Measurements from ENCODE around the gene TBC1D22B. TPM values are rescaled to one million over a fixed set of nuclear protein-coding genes. Genes with fewer than 3 reads are reported as not detected.

TBC1D22B gene
- total RNA-seq, 1 donor from 2014 or later, result 9.7 TPM

DNA sequence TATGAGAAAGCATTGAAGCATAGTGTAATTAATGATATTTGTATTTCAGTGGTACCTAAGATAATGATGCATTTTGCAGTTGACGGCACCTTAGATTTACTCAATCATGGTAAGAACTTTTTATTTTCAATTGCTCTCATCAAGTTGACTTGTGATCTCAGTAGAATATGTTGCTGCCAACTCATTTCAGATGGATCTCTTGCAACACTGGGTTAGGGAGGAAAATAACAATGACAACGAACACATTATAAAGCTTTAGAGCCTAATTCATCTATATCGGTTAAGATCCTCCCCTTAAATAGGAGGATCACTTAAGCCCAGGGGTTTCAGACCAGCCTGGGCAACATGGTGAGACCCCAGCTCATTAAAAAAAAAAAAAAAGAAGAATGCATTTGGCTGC, 18.0 kb upstream of the TBC1D22B start:
- peak in 1 of 2 donors; percentile 12 for DNase-seq (ENCODE audit: low read depth in 2 of 2)

- DNase-seq (ENCODE audit: low read depth in 2 of 2), result peak; percentile 87 to 99
Measured at GRCh38 chr6:37239950-37240713, 17.4 kb upstream of the TBC1D22B start.

DNA sequence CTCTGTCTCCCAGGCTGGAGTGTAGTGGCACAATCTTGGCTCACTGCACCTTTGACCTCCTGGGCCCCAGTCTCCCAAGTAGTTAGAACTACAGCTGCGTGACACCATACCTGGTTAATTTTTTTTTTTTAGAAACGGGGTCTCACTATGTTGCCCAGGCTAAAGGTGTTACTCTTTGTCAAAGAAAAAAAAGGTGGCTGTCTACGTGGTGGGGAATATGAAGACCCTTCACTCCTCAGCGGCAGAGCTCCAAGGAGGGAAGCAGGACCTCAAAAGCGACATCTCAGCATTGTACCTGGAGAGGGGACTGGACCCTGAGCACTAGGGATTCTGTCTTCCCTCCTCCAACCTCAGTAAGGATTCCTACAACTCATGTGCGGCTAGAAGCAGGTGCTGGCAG, 16.4 kb upstream of the TBC1D22B start:
- DNase-seq (ENCODE audit: low read depth in 2 of 2), result no peak

DNA sequence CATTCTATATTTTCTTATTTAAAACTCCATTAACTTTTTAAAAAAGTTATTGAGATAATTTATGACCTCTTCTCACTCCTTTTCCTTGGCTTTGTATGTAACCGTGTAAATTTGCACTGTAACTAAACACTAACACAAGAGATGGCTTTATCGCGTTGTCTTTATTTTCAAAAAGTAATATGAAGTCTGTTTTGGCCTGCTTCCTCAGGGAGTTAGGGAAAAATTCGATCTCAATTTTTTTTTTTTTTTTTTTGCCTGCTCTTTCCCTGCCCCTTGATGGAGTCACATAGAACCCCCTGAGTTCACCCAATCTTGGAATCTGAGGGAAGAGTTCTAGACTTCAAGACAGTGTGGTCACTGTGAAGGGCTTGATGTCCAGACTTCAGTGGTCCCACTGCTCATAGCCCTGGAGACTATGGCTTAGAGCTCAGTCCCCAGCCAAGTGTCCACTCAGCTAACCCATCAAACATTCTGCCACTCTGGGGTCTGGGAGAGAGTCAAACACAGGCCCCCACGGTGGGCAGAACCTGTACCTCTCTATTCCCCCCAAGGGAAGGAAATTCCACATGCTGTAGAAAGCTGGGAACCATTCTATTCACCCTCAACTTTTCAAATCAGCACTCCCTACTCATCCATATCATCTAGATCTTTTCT, 15.7 kb upstream of the TBC1D22B start:
- DNase-seq (ENCODE audit: low read depth in 2 of 2), result no peak

GRCh38 chr6:37242429-37243052, 15.0 kb upstream of the TBC1D22B start:
- peak; percentile 87 to 98 for DNase-seq (ENCODE audit: low read depth in 2 of 2)

DNA sequence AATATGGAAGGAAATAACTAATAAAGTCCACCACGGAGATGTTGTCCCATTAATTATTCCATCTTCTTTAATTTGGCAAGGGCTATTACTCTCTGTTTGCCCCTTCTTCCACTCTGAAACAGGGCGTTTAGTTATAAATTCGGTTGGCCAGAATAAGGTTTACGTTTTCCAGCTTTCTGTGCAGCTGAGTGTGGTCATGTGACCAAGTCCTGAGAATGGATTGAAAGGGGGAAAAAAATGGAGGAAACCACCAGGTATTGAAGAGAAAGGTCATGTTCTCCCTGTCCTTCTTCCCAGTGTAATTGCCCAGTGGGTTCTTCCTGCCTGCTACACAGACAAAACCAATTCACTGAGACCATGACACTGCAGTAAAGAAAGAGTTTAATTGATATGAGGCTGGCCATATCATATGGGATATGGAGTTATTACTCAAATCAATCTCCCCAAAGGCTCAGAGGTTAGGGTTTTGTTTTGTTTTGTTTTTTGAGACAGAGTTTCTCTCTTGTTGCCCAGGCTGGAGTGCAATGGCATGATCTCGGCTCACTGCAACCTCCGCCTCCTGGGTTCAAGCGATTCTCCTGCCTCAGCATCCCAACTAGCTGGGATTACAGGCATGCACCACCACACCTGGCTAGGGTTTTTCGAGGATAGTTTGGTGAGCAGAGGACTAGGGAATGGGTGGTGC, 14.3 kb upstream of the TBC1D22B start:
- DNase-seq (ENCODE audit: low read depth in 2 of 2), result no peak

DNA sequence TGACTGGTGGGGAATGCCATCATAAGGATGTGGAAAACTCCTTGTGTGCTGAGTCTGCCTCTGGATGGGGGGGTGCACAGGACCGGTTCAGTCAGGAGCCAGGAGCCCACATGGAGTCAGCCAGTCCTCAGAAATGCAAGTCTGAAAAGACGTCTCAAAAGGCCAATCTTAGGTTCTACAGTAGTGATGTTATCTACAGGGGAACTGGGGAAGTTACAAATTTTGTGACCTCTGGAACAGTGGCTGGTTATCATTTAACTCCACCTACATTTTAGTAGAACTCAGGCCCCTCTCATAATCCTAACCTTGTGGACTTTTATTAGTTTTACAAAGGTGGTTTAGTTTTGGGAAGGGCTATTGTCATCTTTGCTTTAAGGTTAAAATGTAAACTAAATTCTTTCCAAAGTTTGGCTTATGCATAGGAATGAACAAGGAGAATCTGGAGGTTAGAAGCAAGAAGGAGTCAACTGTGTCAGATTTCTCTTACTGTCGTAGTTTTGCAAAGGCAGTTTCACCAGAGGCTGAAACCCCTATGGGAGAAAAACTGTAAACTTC, 13.7 kb upstream of the TBC1D22B start:
- no peak for DNase-seq (ENCODE audit: low read depth in 2 of 2)

DNA sequence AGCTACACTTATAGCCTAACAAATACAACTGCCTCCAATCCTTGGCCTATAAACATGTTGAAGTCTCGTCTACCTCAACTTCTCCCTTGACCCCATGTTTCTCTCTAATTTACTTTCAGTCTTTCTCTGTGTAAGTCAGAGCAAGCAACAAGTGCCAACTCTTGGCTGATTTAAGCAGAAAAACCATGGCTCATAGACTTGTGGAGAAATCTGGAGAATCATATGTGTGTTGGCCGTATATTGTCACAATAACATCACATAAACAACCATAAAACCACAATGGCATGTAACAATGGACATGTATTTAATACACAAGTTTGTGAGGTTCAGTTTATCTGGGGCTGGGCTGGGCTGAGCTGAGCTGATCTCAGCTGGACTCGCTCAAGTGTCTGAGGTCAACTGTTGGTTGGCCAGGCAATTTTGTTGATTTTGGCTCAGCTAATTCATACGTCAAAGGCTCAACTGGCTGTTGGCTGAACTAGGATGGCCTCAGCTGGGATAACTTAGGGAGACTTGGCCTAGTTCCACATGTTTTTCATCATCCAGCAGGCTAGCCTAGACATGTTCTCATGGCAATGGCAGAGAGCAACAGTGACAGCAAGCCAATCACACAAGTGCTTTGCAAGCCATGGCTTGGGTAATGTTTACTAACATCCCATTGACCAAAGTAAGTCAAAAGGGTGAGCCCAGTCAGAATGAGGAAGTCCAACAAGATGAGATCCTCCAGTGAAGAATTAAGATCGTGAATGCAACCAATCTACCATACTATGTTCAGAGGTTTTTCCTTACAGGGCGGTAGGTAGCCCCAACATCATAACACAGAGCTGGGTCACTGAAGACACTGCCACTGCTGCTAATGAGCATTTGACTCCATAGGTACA, 12.9 kb upstream of the TBC1D22B start:
- DNase-seq (ENCODE audit: low read depth in 2 of 2), result peak; percentile 100

- DNase-seq (ENCODE audit: low read depth in 2 of 2), result peak; percentile 47 to 66
Measured at GRCh38 chr6:37251211-37251780, 6.3 kb upstream of the TBC1D22B start.

GRCh38 chr6:37253486-37254007, 4.0 kb upstream of the TBC1D22B start:
- no peak for DNase-seq (ENCODE audit: low read depth in 2 of 2)

DNA sequence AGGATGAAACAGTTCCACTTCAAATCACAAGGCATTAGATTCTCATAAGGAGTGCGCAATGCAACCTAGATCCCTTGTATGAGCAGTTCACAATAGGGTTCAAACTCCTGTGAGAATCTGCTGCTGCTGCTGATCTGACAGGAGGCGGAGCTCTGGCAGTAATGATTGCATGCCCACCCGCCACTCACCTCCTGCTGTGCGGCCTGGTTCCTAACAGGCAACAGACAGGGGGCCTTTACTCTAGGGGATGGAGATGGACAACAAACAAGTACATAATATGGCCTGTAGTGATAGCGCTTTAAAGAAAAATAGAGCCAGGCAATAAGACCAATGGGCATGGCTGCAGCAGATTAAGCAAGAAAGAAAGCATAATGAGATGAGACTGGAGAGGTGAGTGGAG, 2.7 kb upstream of the TBC1D22B start:
- DNase-seq (ENCODE audit: low read depth in 2 of 2), result no peak

- DNase-seq (ENCODE audit: low read depth in 2 of 2), result peak in 1 of 2 donors; percentile 32
Measured at GRCh38 chr6:37256692-37257319, 766 bp upstream of the TBC1D22B start.

DNA sequence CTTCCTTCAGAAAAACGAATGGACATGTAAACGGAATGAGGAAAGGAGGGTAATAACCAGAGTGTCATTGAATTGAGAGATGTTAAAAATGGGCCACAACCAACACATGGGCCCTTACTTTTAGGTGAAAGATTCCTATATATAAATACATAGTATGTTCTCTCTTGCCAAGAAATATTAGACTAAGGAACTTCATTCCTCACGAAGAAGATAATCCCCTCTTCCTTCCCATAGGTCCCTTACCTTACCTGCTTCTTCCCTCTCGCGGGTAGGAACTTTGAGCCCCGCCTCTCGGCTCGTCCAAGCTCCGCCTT, 295 bp upstream of the TBC1D22B start:
- no peak for DNase-seq (ENCODE audit: low read depth in 2 of 2)

GRCh38 chr6:37258405-37259105, 983 bp downstream of the TBC1D22B start:
- peak in 1 of 2 donors; percentile 23 for DNase-seq (ENCODE audit: low read depth in 2 of 2)

DNA sequence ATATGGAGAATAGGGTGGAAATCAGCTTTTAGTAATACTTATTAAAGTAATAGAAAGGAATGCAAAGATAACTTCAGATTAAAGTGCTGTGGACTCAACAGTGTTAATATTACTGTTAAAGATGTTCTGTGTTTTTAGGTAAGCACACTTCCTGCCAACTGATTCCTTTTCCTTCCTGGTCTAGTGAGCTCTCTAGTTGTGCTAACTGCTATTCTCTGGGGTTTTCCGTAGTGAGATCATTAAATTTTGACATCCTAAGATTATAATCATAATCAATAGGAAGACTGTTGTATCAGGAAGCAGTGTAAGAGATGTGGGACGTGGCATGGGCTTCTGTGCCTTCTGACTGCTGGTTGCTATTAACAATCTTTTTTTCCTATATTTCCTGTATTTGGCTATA, 1.6 kb downstream of the TBC1D22B start:
- peak; percentile 78 to 91 for DNase-seq (ENCODE audit: low read depth in 2 of 2)

GRCh38 chr6:37260040-37260439, 2.5 kb downstream of the TBC1D22B start:
- DNase-seq (ENCODE audit: low read depth in 2 of 2), result peak; percentile 32 to 50

- no peak for DNase-seq (ENCODE audit: low read depth in 2 of 2)
Measured at GRCh38 chr6:37260444-37260843, 2.9 kb downstream of the TBC1D22B start.

- no peak for DNase-seq (ENCODE audit: low read depth in 2 of 2)
Measured at GRCh38 chr6:37261198-37261597, 3.6 kb downstream of the TBC1D22B start.

GRCh38 chr6:37262446-37263026, 5.0 kb downstream of the TBC1D22B start:
- no peak for DNase-seq (ENCODE audit: low read depth in 2 of 2)
